HEK293T (cell line): ENCODE data around the gene ELF4.

Experiments used
- CTCF ChIA-PET: fragments of 350-600 bp; formaldehyde crosslinking; extraction: SDS; loops from one replicate; lab custom pipeline; 2021; ENCODE audit warnings: antibody characterized with exemption, inconsistent platforms; lab: Yijun Ruan, JAX
- POLR2A ChIA-PET: fragments of 350-600 bp; formaldehyde crosslinking; extraction: SDS; loops from one replicate; lab custom pipeline; 2020; ENCODE audit warnings: antibody characterized with exemption, inconsistent platforms; lab: Yijun Ruan, JAX
- DNase-seq: peaks from one replicate; pipeline ENCODE4 v3.0.0; 2012; ENCODE audit warnings: mixed read lengths; ENCODE audit errors: extremely low spot score
- ARNT ChIP-seq: fragments of 450-650 bp; IDR thresholded peaks from 2 replicates; pipeline ENCODE4 v1.6.1; 2017; ENCODE audit warnings: mild to moderate bottlenecking
- BHLHE40 ChIP-seq: fragments of 450-650 bp; IDR thresholded peaks from 2 replicates; pipeline ENCODE4 v1.6.1; 2016; ENCODE audit warnings: mild to moderate bottlenecking, moderate library complexity, borderline replicate concordance
- CTBP1 ChIP-seq: fragments of 450-650 bp; IDR thresholded peaks from 2 replicates; pipeline ENCODE4 v1.6.1; 2016; ENCODE audit warnings: borderline replicate concordance
- ELF4 ChIP-seq: fragments of 450-650 bp; IDR thresholded peaks from 2 replicates; pipeline ENCODE4 v1.6.1; 2017; ENCODE audit warnings: antibody characterized with exemption
- FOXA1 ChIP-seq: fragments of 450-650 bp; IDR thresholded peaks from 2 replicates; pipeline ENCODE4 v1.6.1; 2016; ENCODE audit warnings: mild to moderate bottlenecking
- FOXK2 ChIP-seq: fragments of 450-650 bp; IDR thresholded peaks from 2 replicates; pipeline ENCODE4 v1.6.1; 2016; ENCODE audit warnings: mild to moderate bottlenecking
- FOXM1 ChIP-seq: fragments of 450-650 bp; IDR thresholded peaks from 2 replicates; pipeline ENCODE4 v1.6.1; 2017; ENCODE audit warnings: mild to moderate bottlenecking, borderline replicate concordance
- HDGF ChIP-seq: fragments of 450-650 bp; IDR thresholded peaks from 2 replicates; pipeline ENCODE4 v1.6.1; 2017; ENCODE audit warnings: antibody characterized with exemption, borderline replicate concordance
- L3MBTL2 ChIP-seq: fragments of 450-650 bp; conservative IDR thresholded peaks from 2 replicates; pipeline ENCODE4 v1.6.1; 2016; ENCODE audit warnings: mild to moderate bottlenecking
- LEF1 ChIP-seq: fragments of 450-650 bp; IDR thresholded peaks from 2 replicates; pipeline ENCODE4 v1.6.1; 2017; ENCODE audit warnings: mild to moderate bottlenecking, borderline replicate concordance
- NFRKB ChIP-seq: fragments of 450-650 bp; IDR thresholded peaks from 2 replicates; pipeline ENCODE4 v1.6.1; 2016; ENCODE audit warnings: mild to moderate bottlenecking, moderate library complexity
- SP1 ChIP-seq: fragments of 450-650 bp; IDR thresholded peaks from 2 replicates; pipeline ENCODE4 v1.6.1; 2017
- SUZ12 ChIP-seq: fragments of 450-650 bp; IDR thresholded peaks from 2 replicates; pipeline ENCODE4 v1.6.1; 2016; ENCODE audit warnings: mild to moderate bottlenecking
- TARDBP ChIP-seq: fragments of 450-650 bp; IDR thresholded peaks from 2 replicates; pipeline ENCODE4 v1.6.1; 2016
- ZNF384 ChIP-seq: fragments of 450-650 bp; IDR thresholded peaks from 2 replicates; pipeline ENCODE4 v1.6.1; 2016
- TF ChIP-seq, protein P1 (sequence below): fragments of 450-650 bp; IDR thresholded peaks from 2 replicates; pipeline ENCODE4 v1.6.1; 2016

The ELF4 gene

DNA sequence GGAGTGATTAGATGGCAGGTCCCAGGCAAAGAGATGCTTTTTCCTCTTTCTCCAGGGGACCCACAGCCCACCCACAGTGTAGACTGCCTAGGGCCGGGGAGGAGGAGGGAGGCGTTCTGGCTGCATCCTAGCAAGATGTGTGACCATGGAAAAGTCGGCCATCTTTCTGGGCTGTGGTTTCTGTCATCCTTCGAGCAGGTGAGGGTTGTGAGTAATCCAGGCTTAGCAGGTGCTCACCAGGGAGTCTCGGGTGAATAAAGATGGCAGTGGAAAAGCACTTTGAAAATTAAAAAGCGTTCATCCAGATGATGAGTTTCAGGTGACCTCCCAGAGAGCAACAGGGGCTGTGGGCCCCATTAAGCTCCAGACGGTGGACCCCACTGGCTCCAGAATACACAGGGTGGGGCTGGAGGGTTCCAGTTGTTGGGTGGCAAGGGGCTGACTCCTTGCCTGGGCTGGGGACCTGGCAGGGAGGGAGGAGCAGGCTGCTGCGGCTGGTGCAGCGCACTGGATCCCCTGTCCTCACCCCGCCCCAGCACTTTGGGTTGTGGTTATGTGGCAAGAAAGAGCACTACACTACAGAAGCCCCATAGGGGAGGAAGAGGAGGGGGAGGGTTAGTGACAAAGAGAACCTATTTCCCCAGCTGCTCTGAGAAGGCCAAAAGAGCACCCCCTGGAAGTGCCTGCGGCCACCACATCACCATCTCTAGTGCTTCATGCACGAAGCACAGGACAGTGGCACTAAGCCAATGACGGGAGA is 23.7 kb downstream of the ELF4 start:
- ChIA-PET POLR2A (no interaction called here), CTCF (interaction anchor here (0.6 to 1.2 kb wide), 2 partner anchors 8 to 10 kb away, joined by 3 read pairs; no protein-coding TSS in a partner anchor)
- DNase-seq: no peak
- TF ChIP-seq HDGF: no peak
- no peak for TF ChIP-seq ELF4
- TF ChIP-seq LEF1: no peak
- TF ChIP-seq FOXA1: no peak
- TF ChIP-seq FOXK2: no peak
- TF ChIP-seq ARNT: no peak
- no peak for TF ChIP-seq SP1
- no peak for TF ChIP-seq FOXM1
- no peak for TF ChIP-seq SUZ12
- TF ChIP-seq TARDBP: no peak
- no peak for TF ChIP-seq ZNF384
- no peak for TF ChIP-seq L3MBTL2
- TF ChIP-seq, protein P1, sequence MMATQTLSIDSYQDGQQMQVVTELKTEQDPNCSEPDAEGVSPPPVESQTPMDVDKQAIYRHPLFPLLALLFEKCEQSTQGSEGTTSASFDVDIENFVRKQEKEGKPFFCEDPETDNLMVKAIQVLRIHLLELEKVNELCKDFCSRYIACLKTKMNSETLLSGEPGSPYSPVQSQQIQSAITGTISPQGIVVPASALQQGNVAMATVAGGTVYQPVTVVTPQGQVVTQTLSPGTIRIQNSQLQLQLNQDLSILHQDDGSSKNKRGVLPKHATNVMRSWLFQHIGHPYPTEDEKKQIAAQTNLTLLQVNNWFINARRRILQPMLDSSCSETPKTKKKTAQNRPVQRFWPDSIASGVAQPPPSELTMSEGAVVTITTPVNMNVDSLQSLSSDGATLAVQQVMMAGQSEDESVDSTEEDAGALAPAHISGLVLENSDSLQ: no peak
- TF ChIP-seq CTBP1: no peak
- TF ChIP-seq NFRKB: no peak

DNA sequence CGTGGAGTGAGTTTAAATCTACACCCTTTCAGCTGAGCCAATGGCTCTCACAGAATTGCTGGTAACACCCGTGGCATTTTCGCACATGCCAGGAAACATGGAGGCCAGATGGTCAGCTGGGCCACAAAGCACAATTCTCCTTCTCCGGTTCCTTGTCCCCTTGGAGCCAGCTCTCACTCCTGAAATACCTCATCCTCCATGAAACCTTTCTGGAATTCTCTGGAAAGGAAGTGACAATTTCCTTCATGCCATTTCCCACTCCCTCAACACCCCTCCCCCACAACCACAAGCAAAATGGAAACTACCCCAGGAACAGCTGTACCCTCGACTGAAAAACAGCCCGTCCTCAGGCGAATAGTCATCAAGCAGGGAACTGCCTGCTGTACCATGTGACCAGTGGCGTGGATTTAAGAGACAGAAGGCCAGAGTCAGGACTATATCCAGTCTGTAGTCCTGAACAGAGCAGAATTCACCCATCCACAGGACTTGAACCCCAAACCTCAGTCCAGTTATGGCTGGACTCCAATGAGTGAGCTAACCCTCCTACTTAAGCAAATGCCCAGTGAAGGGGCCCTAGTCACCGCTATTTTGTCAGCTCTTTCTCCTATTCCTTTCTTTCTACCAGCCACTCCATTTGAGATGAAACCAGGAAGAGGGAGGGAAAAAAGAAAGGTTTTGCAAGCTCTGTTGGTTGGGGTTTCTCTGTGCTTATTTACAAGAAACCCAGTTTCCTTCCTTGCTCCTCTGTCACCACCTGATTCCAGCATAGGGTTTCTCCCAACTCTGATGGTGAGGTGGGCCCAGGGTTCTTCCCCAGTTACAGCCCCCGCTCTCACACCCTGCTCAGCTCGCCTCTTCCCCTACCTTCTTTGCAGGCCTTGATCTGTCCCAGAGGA is 24.5 kb downstream of the ELF4 start:
- DNase-seq: no peak
- TF ChIP-seq TARDBP (no peak), ELF4 (no peak), SP1 (no peak), FOXK2 (no peak), CTBP1 (no peak), FOXA1 (no peak), ZNF384 (no peak), SUZ12 (no peak), HDGF (no peak), NFRKB (no peak)
- ChIA-PET POLR2A (no interaction called here), CTCF (interaction anchor here (0.6 to 1.2 kb wide), 2 partner anchors 9 to 10 kb away, joined by 3 read pairs; no protein-coding TSS in a partner anchor)

- CTCF ChIA-PET: no interaction called here
- POLR2A ChIA-PET: no interaction called here
- no peak for TF ChIP-seq L3MBTL2
- TF ChIP-seq, protein P1: no peak
- TF ChIP-seq SP1: no peak
- no peak for TF ChIP-seq NFRKB
- no peak for TF ChIP-seq LEF1
- TF ChIP-seq FOXM1: no peak
- no peak for TF ChIP-seq TARDBP
- no peak for TF ChIP-seq ELF4
- TF ChIP-seq SUZ12: no peak
- DNase-seq: no peak
Measured at GRCh38 chrX:130084631-130085237, 25.6 kb downstream of the ELF4 start.

- no peak for DNase-seq
- no peak for TF ChIP-seq FOXM1
- no peak for TF ChIP-seq CTBP1
- TF ChIP-seq NFRKB: no peak
- TF ChIP-seq, protein P1: no peak
- no peak for TF ChIP-seq FOXK2
- TF ChIP-seq ELF4: no peak
- TF ChIP-seq ARNT: no peak
- no peak for TF ChIP-seq TARDBP
- TF ChIP-seq SP1: no peak
- no peak for TF ChIP-seq HDGF
- no peak for TF ChIP-seq BHLHE40
- TF ChIP-seq L3MBTL2: no peak
- TF ChIP-seq LEF1: no peak
- no peak for TF ChIP-seq FOXA1
- TF ChIP-seq SUZ12: no peak
- TF ChIP-seq ZNF384: no peak
- CTCF ChIA-PET: no interaction called here
- POLR2A ChIA-PET: no interaction called here
Measured at GRCh38 chrX:130083656-130084382, 26.5 kb downstream of the ELF4 start.

DNA sequence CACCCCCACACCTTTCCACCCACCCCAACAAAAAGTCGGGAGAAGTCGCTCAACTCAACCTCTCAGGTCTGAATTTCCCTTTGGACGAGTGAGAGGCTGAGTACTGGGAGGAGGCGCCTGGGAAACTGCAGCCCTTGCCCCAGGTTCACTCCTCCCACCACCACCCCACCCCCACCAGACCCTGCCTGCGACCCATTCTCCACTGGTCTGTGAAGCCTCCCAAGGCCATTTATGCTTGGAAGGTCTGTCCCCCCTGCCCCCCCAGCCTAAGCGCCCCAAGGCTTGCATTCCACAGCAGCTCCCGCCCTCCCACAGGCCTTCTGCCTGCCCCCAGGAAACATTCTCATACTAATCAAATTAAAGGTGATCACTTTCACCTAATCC is 27.2 kb downstream of the ELF4 start:
- no peak for TF ChIP-seq LEF1
- TF ChIP-seq FOXA1: no peak
- TF ChIP-seq ELF4: no peak
- no peak for TF ChIP-seq ZNF384
- TF ChIP-seq SUZ12: no peak
- TF ChIP-seq CTBP1: no peak
- TF ChIP-seq L3MBTL2: no peak
- no peak for TF ChIP-seq SP1
- TF ChIP-seq HDGF: no peak
- TF ChIP-seq, protein P1: no peak
- no peak for TF ChIP-seq FOXK2
- TF ChIP-seq NFRKB: no peak
- TF ChIP-seq ARNT: no peak
- no peak for TF ChIP-seq BHLHE40
- TF ChIP-seq FOXM1: no peak
- no peak for TF ChIP-seq TARDBP
- CTCF ChIA-PET: no interaction called here
- POLR2A ChIA-PET: no interaction called here
- no peak for DNase-seq
